Measurements from ENCODE around the gene RNPEPL1.

RNPEPL1 gene

GRCh38 chr2:240532031-240532775 lies 36.1 kb upstream of the RNPEPL1 start:
- no peak overlapping the region for H3K4me3 ChIP-seq (ENCODE audit: low read depth, low read length)
- no peaks in the 10 kb centered on the region for H3K9me3 ChIP-seq (ENCODE audit: control insufficient read depth, insufficient read depth, low read depth, low read length)
- peaks cover 0 to 15% of the 10 kb centered on the region in 2 experiments; a peak in 2 of 3 replicates for H3K36me3 ChIP-seq (ENCODE audit: control insufficient read depth in 2 of 2, insufficient read depth in 1 of 2, low read length in 2 of 2)
- POLR2A ChIA-PET: no interaction called here
- CTCF ChIA-PET: interaction anchor here (1.3 to 1.7 kb wide), 2 partner anchors 18 to 34 kb away, joined by 5 to 7 read pairs; no protein-coding TSS in a partner anchor
- no peak overlapping the region for H3K27ac ChIP-seq (ENCODE audit: extremely low read depth, low read depth, low read length)
- no peaks in the 10 kb centered on the region for H3K4me1 ChIP-seq (ENCODE audit: control insufficient read depth, insufficient read depth, low read length)
- 0 out of 2 replicates have a peak, but pooled peaks have one; percentile 23 for TF ChIP-seq ZNF558 (tag by site-specific recombination; IDR thresholded peaks at IDR 0.05)
- TF ChIP-seq, protein P1, sequence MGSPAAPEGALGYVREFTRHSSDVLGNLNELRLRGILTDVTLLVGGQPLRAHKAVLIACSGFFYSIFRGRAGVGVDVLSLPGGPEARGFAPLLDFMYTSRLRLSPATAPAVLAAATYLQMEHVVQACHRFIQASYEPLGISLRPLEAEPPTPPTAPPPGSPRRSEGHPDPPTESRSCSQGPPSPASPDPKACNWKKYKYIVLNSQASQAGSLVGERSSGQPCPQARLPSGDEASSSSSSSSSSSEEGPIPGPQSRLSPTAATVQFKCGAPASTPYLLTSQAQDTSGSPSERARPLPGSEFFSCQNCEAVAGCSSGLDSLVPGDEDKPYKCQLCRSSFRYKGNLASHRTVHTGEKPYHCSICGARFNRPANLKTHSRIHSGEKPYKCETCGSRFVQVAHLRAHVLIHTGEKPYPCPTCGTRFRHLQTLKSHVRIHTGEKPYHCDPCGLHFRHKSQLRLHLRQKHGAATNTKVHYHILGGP (tag by site-specific recombination; IDR thresholded peaks at IDR 0.05): no peak
- peak; percentile 89 for TF ChIP-seq SETDB1 (IDR thresholded peaks at IDR 0.05; ENCODE audit: insufficient read length, low read length)
- no peak for TF ChIP-seq ZBTB17 (tag by site-specific recombination; IDR thresholded peaks at IDR 0.05)
- TF ChIP-seq ZNF311 (tag by site-specific recombination; IDR thresholded peaks at IDR 0.05; ENCODE audit: borderline replicate concordance): no peak
- peak; percentile 98 for TF ChIP-seq TRIM28 (IDR thresholded peaks at IDR 0.05; ENCODE audit: borderline replicate concordance, low read length)
- TF ChIP-seq ZNF76 (tag by site-specific recombination; IDR thresholded peaks at IDR 0.05; ENCODE audit: borderline replicate concordance, low read depth): no peak
- TF ChIP-seq ZNF658 (tag by site-specific recombination; IDR thresholded peaks at IDR 0.05): no peak
- 0 out of 2 replicates have a peak, but pooled peaks have one; percentile 49 for TF ChIP-seq ZNF626 (tag by site-specific recombination; IDR thresholded peaks at IDR 0.05)
- TF ChIP-seq ZNF610 (tag by site-specific recombination; IDR thresholded peaks at IDR 0.05; ENCODE audit: borderline replicate concordance): 0 out of 2 replicates have a peak, but pooled peaks have one; percentile 31
- no peak for TF ChIP-seq ZNF621 (tag by site-specific recombination; IDR thresholded peaks at IDR 0.05)
- TF ChIP-seq RBAK (tag by site-specific recombination; IDR thresholded peaks at IDR 0.05): no peak
- no peak for TF ChIP-seq ZBTB8A (tag by site-specific recombination; IDR thresholded peaks at IDR 0.05)
- TF ChIP-seq WT1 (tag by site-specific recombination; IDR thresholded peaks at IDR 0.05): no peak
- no peak for TF ChIP-seq ZNF571 (tag by site-specific recombination; IDR thresholded peaks at IDR 0.05)
- no peak for TF ChIP-seq ZNF202 (tag by site-specific recombination; IDR thresholded peaks at IDR 0.05; ENCODE audit: borderline replicate concordance)
- TF ChIP-seq, protein P2, sequence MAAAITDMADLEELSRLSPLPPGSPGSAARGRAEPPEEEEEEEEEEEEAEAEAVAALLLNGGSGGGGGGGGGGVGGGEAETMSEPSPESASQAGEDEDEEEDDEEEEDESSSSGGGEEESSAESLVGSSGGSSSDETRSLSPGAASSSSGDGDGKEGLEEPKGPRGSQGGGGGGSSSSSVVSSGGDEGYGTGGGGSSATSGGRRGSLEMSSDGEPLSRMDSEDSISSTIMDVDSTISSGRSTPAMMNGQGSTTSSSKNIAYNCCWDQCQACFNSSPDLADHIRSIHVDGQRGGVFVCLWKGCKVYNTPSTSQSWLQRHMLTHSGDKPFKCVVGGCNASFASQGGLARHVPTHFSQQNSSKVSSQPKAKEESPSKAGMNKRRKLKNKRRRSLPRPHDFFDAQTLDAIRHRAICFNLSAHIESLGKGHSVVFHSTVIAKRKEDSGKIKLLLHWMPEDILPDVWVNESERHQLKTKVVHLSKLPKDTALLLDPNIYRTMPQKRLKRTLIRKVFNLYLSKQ (tag by site-specific recombination; IDR thresholded peaks at IDR 0.05; ENCODE audit: borderline replicate concordance): no peak

DNA sequence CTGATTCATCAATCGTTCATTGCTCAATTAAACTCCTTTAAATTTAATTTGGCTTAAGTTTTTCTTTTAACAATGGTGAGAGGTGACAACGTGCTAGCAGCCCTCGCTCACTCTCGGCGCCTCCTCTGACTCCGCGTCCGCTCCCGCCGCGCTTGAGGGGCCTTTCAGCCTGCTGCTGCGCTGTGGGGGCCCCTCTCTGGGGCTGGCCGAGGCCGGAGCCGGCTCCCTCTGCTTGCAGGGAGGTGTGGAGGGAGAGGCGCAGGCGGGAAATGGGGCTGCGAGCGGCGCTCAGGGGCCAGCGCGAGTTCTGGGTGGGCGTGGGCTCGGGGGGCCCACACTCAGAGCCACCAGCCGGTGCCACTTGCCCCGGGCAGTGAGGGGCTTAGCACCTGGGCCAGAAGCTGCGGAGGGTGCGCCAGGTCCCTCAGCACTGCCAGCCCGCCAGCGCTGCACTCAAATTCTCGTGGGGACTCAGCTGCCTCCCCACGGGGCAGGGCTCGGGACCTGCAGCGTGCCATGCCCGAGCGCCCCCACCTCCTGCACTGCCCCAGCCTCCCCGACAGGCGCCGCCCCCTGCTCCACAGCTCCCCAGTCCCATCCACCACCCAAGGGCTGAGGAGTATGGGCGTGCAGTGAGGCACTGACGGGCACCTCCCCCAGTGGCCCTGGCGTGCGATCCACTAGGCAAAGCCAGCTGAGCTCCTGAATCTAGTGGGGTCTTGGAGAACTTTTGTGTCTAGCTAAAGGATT lies 30.1 kb upstream of the RNPEPL1 start:
- H3K4me1 ChIP-seq (ENCODE audit: control insufficient read depth, insufficient read depth, low read length): no peaks in the 10 kb centered on the region
- ChIA-PET POLR2A (interaction anchor here (0.7 to 1.2 kb wide), 2 partner anchors 13 to 48 kb away, joined by 3 read pairs; partner anchors contain the start of gene CAPN10), CTCF (interaction anchor here (1.6 kb wide), 1 partner anchor 24 kb away, joined by 4 read pairs; no protein-coding TSS in a partner anchor)
- H3K36me3 ChIP-seq (ENCODE audit: control insufficient read depth in 2 of 2, insufficient read depth in 1 of 2, low read length in 2 of 2): peaks cover 0 to 31% of the 10 kb centered on the region in 2 experiments; a peak in 2 of 3 replicates
- no peak overlapping the region for H3K4me3 ChIP-seq (ENCODE audit: low read depth, low read length)
- H3K27ac ChIP-seq (ENCODE audit: extremely low read depth, low read depth, low read length): no peak overlapping the region
- no peaks in the 10 kb centered on the region for H3K9me3 ChIP-seq (ENCODE audit: control insufficient read depth, insufficient read depth, low read depth, low read length)
- TF ChIP-seq ZNF548 (tag by site-specific recombination; IDR thresholded peaks at IDR 0.05) (no peak), SP7 (tag by site-specific recombination; IDR thresholded peaks at IDR 0.05) (no peak), ZNF596 (tag by site-specific recombination; IDR thresholded peaks at IDR 0.05) (no peak), ZNF366 (tag by site-specific recombination; conservative IDR thresholded peaks at IDR 0.05) (no peak), ZNF248 (tag by site-specific recombination; IDR thresholded peaks at IDR 0.05) (no peak), ZSCAN4 (tag by site-specific recombination; IDR thresholded peaks at IDR 0.05) (no peak), ZNF426 (tag by site-specific recombination; IDR thresholded peaks at IDR 0.05) (no peak), ZBTB8A (tag by site-specific recombination; IDR thresholded peaks at IDR 0.05) (no peak)
- TF ChIP-seq, protein P3, sequence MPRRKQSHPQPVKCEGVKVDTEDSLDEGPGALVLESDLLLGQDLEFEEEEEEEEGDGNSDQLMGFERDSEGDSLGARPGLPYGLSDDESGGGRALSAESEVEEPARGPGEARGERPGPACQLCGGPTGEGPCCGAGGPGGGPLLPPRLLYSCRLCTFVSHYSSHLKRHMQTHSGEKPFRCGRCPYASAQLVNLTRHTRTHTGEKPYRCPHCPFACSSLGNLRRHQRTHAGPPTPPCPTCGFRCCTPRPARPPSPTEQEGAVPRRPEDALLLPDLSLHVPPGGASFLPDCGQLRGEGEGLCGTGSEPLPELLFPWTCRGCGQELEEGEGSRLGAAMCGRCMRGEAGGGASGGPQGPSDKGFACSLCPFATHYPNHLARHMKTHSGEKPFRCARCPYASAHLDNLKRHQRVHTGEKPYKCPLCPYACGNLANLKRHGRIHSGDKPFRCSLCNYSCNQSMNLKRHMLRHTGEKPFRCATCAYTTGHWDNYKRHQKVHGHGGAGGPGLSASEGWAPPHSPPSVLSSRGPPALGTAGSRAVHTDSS (tag by site-specific recombination; IDR thresholded peaks at IDR 0.05): no peak
